K562 (cell line): Measurements from ENCODE around the gene CSDE1. TPM values are rescaled to one million over a fixed set of nuclear protein-coding genes. Genes with fewer than 3 reads are reported as not detected.
A peak's percentile ranks its signal among the peaks of the same experiment; 100 is the strongest.

Experiments
- ATAC-seq: fragments of 200-7000 bp; cut with Tn5 transposase; 3 replicates; pipeline ENCODE4 v1.9.1; 2020; ENCODE audit warnings: moderate library complexity
- BruUV-seq: library from RNA; stranded (reverse); fragments of 400-500 nt; replicated peaks from 2 replicates; lab custom pipeline; 2021; lab: Mats Ljungman, UMichigan
- CTCF ChIA-PET: fragments of 300-600 bp; formaldehyde crosslinking; extraction: SDS; loops from one replicate; lab custom pipeline; 2021; ENCODE audit warnings: low intra/inter-chr PET ratio; lab: Yijun Ruan, JAX
- POLR2A ChIA-PET: fragments of 300-600, 350-650 bp; sonication (Branson Sonifier 250); formaldehyde crosslinking; extraction: SDS; loops from one replicate; lab custom pipeline; 2021; ENCODE audit warnings: antibody characterized with exemption, inconsistent platforms; lab: Yijun Ruan, JAX
- DNase-seq, 4 experiments: peaks; one replicate each; pipeline versions ENCODE4 v3.0.0 to v3.0.0-alpha.2; 2011 to 2018; ENCODE audit warnings: low spot score in 3 of 4, mixed read lengths in 3 of 4; ENCODE audit errors: extremely low read depth in 1 of 4
- FAIRE-seq: peaks from 2 replicates; lab custom pipeline; 2011; peaks lifted over from hg19 to GRCh38; lab: Jason Lieb, UNC
- H2AFZ ChIP-seq: 2 replicates; pipeline ENCODE4 v1.6.0; 2011; ENCODE audit warnings: low read depth, low read length, control low read depth, inconsistent platforms
- H3K27ac ChIP-seq: fragments of 200-600 bp; 3 replicates; pipeline ENCODE4 v1.8.0; 2011; ENCODE audit warnings: low read depth, mild to moderate bottlenecking, control low read depth, inconsistent platforms, low read length, moderate library complexity, mixed read lengths; ENCODE audit errors: extremely low read depth
- H3K27me3 ChIP-seq, 2 experiments: fragments of 300-600 bp in 1 of 2; 2 replicates in 1 of 2; 3 replicates in 1 of 2; pipeline versions ENCODE4 v1.6.0 to v1.8.0; 2011; ENCODE audit warnings: inconsistent platforms in 2 of 2, low read length in 2 of 2, mild to moderate bottlenecking in 1 of 2, mixed read lengths in 1 of 2, moderate library complexity in 1 of 2; ENCODE audit not compliant: control insufficient read depth in 2 of 2, insufficient read depth in 2 of 2
- H3K36me3 ChIP-seq: fragments of 300-600 bp; 3 replicates; pipeline ENCODE4 v1.8.0; 2011; ENCODE audit warnings: mild to moderate bottlenecking, low read length, inconsistent platforms; ENCODE audit not compliant: control insufficient read depth, insufficient read depth
- H3K4me1 ChIP-seq, 2 experiments: fragments of 200-600 bp in 1 of 2; replicated peaks in 1 of 2; 2 replicates in 1 of 2; 3 replicates in 1 of 2; pipeline versions ENCODE4 v1.5.1 to v1.8.0; 2011; ENCODE audit warnings: inconsistent platforms in 2 of 2, low read length in 2 of 2, mild to moderate bottlenecking in 1 of 2, mixed read lengths in 1 of 2, moderate library complexity in 1 of 2; ENCODE audit not compliant: control insufficient read depth in 2 of 2, insufficient read depth in 2 of 2
- H3K4me2 ChIP-seq: 2 replicates; pipeline ENCODE4 v1.6.1; 2011; ENCODE audit warnings: low read length, control low read depth, inconsistent platforms, mixed read lengths; ENCODE audit not compliant: insufficient read depth
- H3K4me3 ChIP-seq: fragments of 200-600 bp; sonication (generic), shearing (Covaris generic); 2 replicates; pipeline ENCODE4 v1.5.1; 2016; ENCODE audit warnings: control low read depth, inconsistent platforms
- H3K79me2 ChIP-seq: fragments of 200-600 bp; 3 replicates; pipeline ENCODE4 v1.8.0; 2011; ENCODE audit warnings: low read length, inconsistent platforms; ENCODE audit not compliant: control insufficient read depth, insufficient read depth
- H3K9ac ChIP-seq, 2 experiments: 2 replicates each; pipeline versions ENCODE4 v1.6.0 to v1.6.1; 2011; ENCODE audit warnings: low read depth in 2 of 2, low read length in 2 of 2, control low read depth in 1 of 2, inconsistent platforms in 1 of 2, mild to moderate bottlenecking in 1 of 2, mixed read lengths in 1 of 2; ENCODE audit not compliant: insufficient read depth in 1 of 2
- H3K9me1 ChIP-seq: one replicate; pipeline ENCODE4 v1.6.0; 2011; ENCODE audit warnings: inconsistent platforms, mild to moderate bottlenecking, low read length, moderate library complexity; ENCODE audit not compliant: control insufficient read depth, insufficient read depth
- H3K9me3 ChIP-seq: replicated peaks from 2 replicates; pipeline ENCODE4 v1.5.1; 2011; ENCODE audit warnings: low read depth, low read length, inconsistent platforms; ENCODE audit not compliant: control insufficient read depth, insufficient read depth
- H4K20me1 ChIP-seq: replicated peaks from 2 replicates; pipeline ENCODE4 v1.6.1; 2011; ENCODE audit warnings: low read length, inconsistent platforms, mixed read lengths; ENCODE audit not compliant: control insufficient read depth, insufficient read depth
- CEBPB ChIP-seq: fragments of 450-650 bp; IDR thresholded peaks from 2 replicates; pipeline ENCODE4 v1.6.1; 2016; ENCODE audit warnings: missing genetic modification characterization, missing compliant biosample characterization
- CTCF ChIP-seq, 3 experiments: IDR thresholded peaks in 2 of 3; conservative IDR thresholded peaks in 1 of 3; 2 replicates each; pipeline ENCODE4 v1.5.1; 2011 to 2012; ENCODE audit warnings: low read length in 3 of 3, mild to moderate bottlenecking in 3 of 3, control low read depth in 2 of 3, improper control_type of control experiment in 1 of 3, inconsistent platforms in 1 of 3, low read depth in 1 of 3, mixed read lengths in 1 of 3, moderate library complexity in 1 of 3; ENCODE audit not compliant: insufficient read depth in 2 of 3
- HDAC8 ChIP-seq: fragments of 450-650 bp; IDR thresholded peaks from 2 replicates; pipeline ENCODE4 v1.6.1; 2016; ENCODE audit warnings: mild to moderate bottlenecking, missing genetic modification characterization, moderate library complexity, missing compliant biosample characterization
- KDM4B ChIP-seq, 2 experiments: fragments of 450-650 bp in 1 of 2; sonication (generic) in 1 of 2; IDR thresholded peaks; 2 replicates each; pipeline ENCODE4 v1.6.1; 2016 to 2017; ENCODE audit warnings: borderline replicate concordance in 2 of 2, antibody characterized with exemption in 1 of 2, low read depth in 1 of 2, mild to moderate bottlenecking in 1 of 2
- NFRKB ChIP-seq: fragments of 450-650 bp; IDR thresholded peaks from 2 replicates; pipeline ENCODE4 v1.6.1; 2016; ENCODE audit warnings: low read depth
- PTRF ChIP-seq: fragments of 450-650 bp; IDR thresholded peaks from 2 replicates; pipeline ENCODE4 v1.6.1; 2016; ENCODE audit warnings: mild to moderate bottlenecking, missing genetic modification characterization, missing compliant biosample characterization
- WGBS: fragments of 100-300 bp; shearing (Covaris generic); methylation state at CpG from one replicate; pipeline ENCODE4 v1.1.6; 2016; ENCODE audit warnings: low coverage, mixed read lengths; ENCODE audit not compliant: insufficient coverage; ENCODE audit errors: missing lambda C conversion rate; 5-methylcytosine and 5-hydroxymethylcytosine counted together
- in situ Hi-C: fragments of 300-500 bp; cut with MboI; formaldehyde crosslinking; loops from 4 replicates; pipeline ENCODE4 v1.15.0; 2018; ENCODE audit warnings: inconsistent platforms, mixed read lengths
- intact Hi-C: fragments of 100-400 bp; cut with micrococcal nuclease; formaldehyde crosslinking; loops from 2 replicates; pipeline ENCODE4 v1.14.2; 2022
- polyA plus RNA-seq, 8 experiments: library from polyadenylated mRNA; depleted of rRNA in 4 of 8; stranded (reverse) in 5 of 8; unstranded in 3 of 8; fragments of >200 nt; fragmentation: Nextera tagmentation in 2 of 8; fragmentation: Illumina TruSeq in 1 of 8; extraction: Ambion mirVana in 2 of 8; extraction: Trizol in 1 of 8; gene quantifications; 2 replicates each; pipeline versions ENCODE4 v1.2.1 to v1.2.3, GENCODE V29; 2011 to 2014; ENCODE audit warnings: inconsistent platforms in 1 of 8, missing spikeins in 1 of 8
- total RNA-seq, 7 experiments: library from RNA; depleted of rRNA in 6 of 7; stranded (reverse); fragments of >200 nt in 6 of 7; fragmentation: Illumina TruSeq in 2 of 7; extraction: Trizol in 2 of 7; gene quantifications; 2 replicates each; pipeline versions ENCODE4 v1.2.1 to v1.2.3, GENCODE V29; 2011 to 2021; ENCODE audit warnings: low replicate concordance in 1 of 7

The CSDE1 gene
- total and polyA plus RNA-seq, 9 of the 15 experiments (the other 6 are each of a cell fraction or from before 2014, with no cell fraction given): 174 to 538 (median 403) TPM

- Histone ChIP-seq H3K4me1 (no peaks in the 10 kb centered on the region), H3K4me2 (no peak overlapping the region), H3K9me3 (no peaks in the 10 kb centered on the region), H3K27me3 (peaks cover 15 to 18% of the 10 kb centered on the region in 2 experiments), H3K4me3 (no peak overlapping the region), H3K9ac (no peak overlapping the region), H3K9me1 (no peaks in the 10 kb centered on the region), H2AFZ (no peak overlapping the region), H4K20me1 (no peaks in the 10 kb centered on the region), H3K79me2 (no peaks in the 10 kb centered on the region), H3K27ac (no peak overlapping the region), H3K36me3 (no peaks in the 10 kb centered on the region)
- ChIA-PET CTCF (no interaction called here), POLR2A (interaction anchor here (2.4 to 2.5 kb wide), 2 partner anchors 10 to 14 kb away, joined by 10 to 12 read pairs; no protein-coding TSS in a partner anchor)
- DNase-seq: no peak
- intact Hi-C loops (no loop called here), in situ Hi-C loops (no loop called here)
- ATAC-seq: no peak
- FAIRE-seq: no peak
- TF ChIP-seq HDAC8 (tag): no peak
- TF ChIP-seq CEBPB (tag): peak; percentile 30; the same call in 1 of the 2 replicates
- no TSS peak for BruUV-seq
These were observed 61.0 kb downstream of the CSDE1 start for GRCh38 chr1:114696810-114697209.

GRCh38 chr1:114695430-114696058 is 62.2 kb downstream of the CSDE1 start, which contains the start of gene AMPD1:
Gene AMPD1 (minus strand): TSS chr1:114695546. CDS start chr1:114695471, 75 bp downstream.
- FAIRE-seq: no peak
- TF ChIP-seq KDM4B (IDR thresholded peaks at IDR 0.05; ENCODE audit: borderline replicate concordance in 2 of 2, low read depth in 1 of 2): no peak
- no peak for TF ChIP-seq NFRKB
- no peak for TF ChIP-seq PTRF
- no peak for TF ChIP-seq CTCF (IDR thresholded peaks at IDR 0.05 in 2 of 3, conservative IDR thresholded peaks at IDR 0.05 in 1 of 3; ENCODE audit: insufficient read depth in 2 of 3, low read depth in 1 of 3, low read length in 3 of 3)
- TF ChIP-seq, all 486 proteins: peak for 0
- intact Hi-C loops (no loop called here), in situ Hi-C loops (no loop called here)
- ChIA-PET POLR2A (interaction anchor here (0.5 to 2.5 kb wide), 5 partner anchors 11 to 198 kb away, joined by 5 to 14 read pairs (median 11); partner anchors contain the start of gene NRAS), CTCF (interaction anchor here (0.6 kb wide), 1 partner anchor 714 kb away, joined by 3 read pairs; no protein-coding TSS in a partner anchor)
- ATAC-seq: no peak
- H3K4me1 ChIP-seq: no peaks in the 10 kb centered on the region
- H4K20me1 ChIP-seq: no peaks in the 10 kb centered on the region
- no peak within 1 kb of the TSS for H3K4me2 ChIP-seq
- no peaks in the 10 kb centered on the region for H3K79me2 ChIP-seq
- no peak within 1 kb of the TSS for H3K4me3 ChIP-seq
- no peak within 1 kb of the TSS for H2AFZ ChIP-seq
- BruUV-seq: no TSS peak
- WGBS: 5% methylated on average over 6 of the region's 6 CpGs
- H3K27me3 ChIP-seq: peaks cover 15 to 16% of the 10 kb centered on the region in 2 experiments
- H3K9ac ChIP-seq: no peak within 1 kb of the TSS
- no peak for DNase-seq
- no peaks in the 10 kb centered on the region for H3K9me1 ChIP-seq
- no peak within 1 kb of the TSS for H3K27ac ChIP-seq
- no peaks in the 10 kb centered on the region for H3K36me3 ChIP-seq
- H3K9me3 ChIP-seq: no peaks in the 10 kb centered on the region
